Neuronal stem cell (in vitro differentiated cells): ENCODE measurements around the gene GDF7.

Experiments
- DNase-seq: peaks from one replicate; pipeline ENCODE4 v3.0.0-alpha.2; 2013; ENCODE audit warnings: low spot score
- H2AFZ ChIP-seq: one replicate; pipeline ENCODE4 v1.6.1; 2013; ENCODE audit warnings: mild to moderate bottlenecking, low read length, inconsistent platforms
- H2AK5ac ChIP-seq: 2 replicates; pipeline ENCODE4 v1.6.1; 2013; ENCODE audit warnings: low read depth, mild to moderate bottlenecking, inconsistent platforms, low read length, moderate library complexity, mixed read lengths
- H2BK120ac ChIP-seq: 2 replicates; pipeline ENCODE4 v1.6.1; 2013; ENCODE audit warnings: low read depth, mild to moderate bottlenecking, inconsistent platforms, low read length, moderate library complexity, mixed read lengths
- H2BK12ac ChIP-seq: one replicate; pipeline ENCODE4 v1.6.1; 2013; ENCODE audit warnings: low read length, inconsistent platforms
- H2BK15ac ChIP-seq: 2 replicates; pipeline ENCODE4 v1.6.1; 2013; ENCODE audit warnings: mild to moderate bottlenecking, low read length, inconsistent platforms, mixed read lengths
- H2BK5ac ChIP-seq: one replicate; pipeline ENCODE4 v1.6.1; 2013; ENCODE audit warnings: inconsistent platforms, mild to moderate bottlenecking, low read length, moderate library complexity
- H3K14ac ChIP-seq: one replicate; pipeline ENCODE4 v1.6.1; 2013; ENCODE audit warnings: low read length, inconsistent platforms
- H3K18ac ChIP-seq: 2 replicates; pipeline ENCODE4 v1.6.1; 2013; ENCODE audit warnings: low read length, inconsistent platforms
- H3K23ac ChIP-seq: 2 replicates; pipeline ENCODE4 v1.6.1; 2013; ENCODE audit warnings: low read depth, mild to moderate bottlenecking, mixed read lengths, low read length, inconsistent platforms; ENCODE audit not compliant: poor library complexity
- H3K27ac ChIP-seq: replicated peaks from 3 replicates; pipeline ENCODE4 v1.5.1; 2013; ENCODE audit warnings: low read length, inconsistent platforms
- H3K27me3 ChIP-seq, 3 experiments: 2 replicates each; pipeline ENCODE4 v1.6.1; 2013; ENCODE audit warnings: low read length in 3 of 3, mild to moderate bottlenecking in 2 of 3, inconsistent platforms in 1 of 3, low read depth in 1 of 3, mixed read lengths in 1 of 3, moderate library complexity in 1 of 3; ENCODE audit not compliant: control insufficient read depth in 3 of 3, insufficient read depth in 3 of 3
- H3K36me3 ChIP-seq, 2 donors: replicated peaks in 1 of 2; 2 replicates each; pipeline ENCODE4 v1.6.1; 2013; ENCODE audit warnings: low read length in 2 of 2; ENCODE audit not compliant: control insufficient read depth in 2 of 2, insufficient read depth in 2 of 2
- H3K4ac ChIP-seq: 2 replicates; pipeline ENCODE4 v1.6.1; 2013; ENCODE audit warnings: inconsistent platforms, mild to moderate bottlenecking, low read length, moderate library complexity
- H3K4me1 ChIP-seq, 2 donors: 1 replicate in 1 of 2; 2 replicates in 1 of 2; pipeline ENCODE4 v1.6.1; 2013; ENCODE audit warnings: low read length in 2 of 2, low read depth in 1 of 2; ENCODE audit not compliant: control insufficient read depth in 2 of 2, insufficient read depth in 1 of 2
- H3K4me2 ChIP-seq: one replicate; pipeline ENCODE4 v1.6.1; 2013; ENCODE audit warnings: mild to moderate bottlenecking, low read length, inconsistent platforms; ENCODE audit not compliant: insufficient read depth, poor library complexity, severe bottlenecking
- H3K4me3 ChIP-seq, 2 donors: 2 replicates each; pipeline ENCODE4 v1.5.1; 2013; ENCODE audit warnings: low read length in 2 of 2, mild to moderate bottlenecking in 2 of 2, inconsistent platforms in 1 of 2, moderate library complexity in 1 of 2
- H3K79me1 ChIP-seq: one replicate; pipeline ENCODE4 v1.6.1; 2013; ENCODE audit warnings: low read depth, mild to moderate bottlenecking, inconsistent platforms, low read length, moderate library complexity
- H3K9ac ChIP-seq: one replicate; pipeline ENCODE4 v1.6.1; 2013; ENCODE audit warnings: mild to moderate bottlenecking, low read depth, low read length, inconsistent platforms; ENCODE audit not compliant: poor library complexity
- H3K9me3 ChIP-seq, 2 donors: replicated peaks in 1 of 2; 2 replicates each; pipeline versions ENCODE3 to v1.6.1; 2013; ENCODE audit warnings: low read length in 2 of 2, mild to moderate bottlenecking in 2 of 2, inconsistent platforms in 1 of 2, low read depth in 1 of 2, mixed read lengths in 1 of 2, moderate library complexity in 1 of 2; ENCODE audit not compliant: control insufficient read depth in 2 of 2, insufficient read depth in 1 of 2
- H4K8ac ChIP-seq: one replicate; pipeline ENCODE4 v1.6.1; 2013; ENCODE audit warnings: low read depth, mild to moderate bottlenecking, inconsistent platforms, low read length, moderate library complexity
- H4K91ac ChIP-seq: one replicate; pipeline ENCODE4 v1.6.1; 2013; ENCODE audit warnings: low read length, low read depth, mild to moderate bottlenecking, inconsistent platforms; ENCODE audit not compliant: poor library complexity
- WGBS, 2 donors: extraction: QIAGEN DNeasy Blood & Tissue Kit; methylation state at CpG; one replicate each; pipeline ENCODE4 v1.1.7; 2013; ENCODE audit warnings: missing lambda C conversion rate in 2 of 2, mixed read lengths in 1 of 2; ENCODE audit not compliant: insufficient read length in 2 of 2, insufficient replicate concordance in 1 of 2; ENCODE audit errors: extremely low coverage in 2 of 2; 5-methylcytosine and 5-hydroxymethylcytosine counted together

The GDF7 gene

GRCh38 chr2:20682167-20682920 is 15.4 kb downstream of the GDF7 start:
- H3K4ac ChIP-seq, result no peak overlapping the region
- no CpG with 5 or more reads among the region's 7 CpGs for WGBS, 2 donors
- no peak for DNase-seq

GRCh38 chr2:20684581-20685063 is 17.7 kb downstream of the GDF7 start:
- Histone ChIP-seq H3K27me3 (no peaks in the 10 kb centered on the region), H3K14ac (no peak overlapping the region)

More at GRCh38 chr2:20682167-20682920, 15.4 kb downstream of the GDF7 start:
- H3K27me3 ChIP-seq, result no peaks in the 10 kb centered on the region
- H2AFZ ChIP-seq, result no peak overlapping the region
- H4K91ac ChIP-seq, result no peak overlapping the region
- H3K36me3 ChIP-seq, result peaks cover 5 to 86% of the 10 kb centered on the region in 2 donors
- H3K27ac ChIP-seq, result no peak overlapping the region
- no peak overlapping the region for H4K8ac ChIP-seq
- no peak overlapping the region for H3K4me3 ChIP-seq
- H3K9me3 ChIP-seq, result no peaks in the 10 kb centered on the region
- H3K23ac ChIP-seq, result no peak overlapping the region
- H3K79me1 ChIP-seq, result no peaks in the 10 kb centered on the region
- no peak overlapping the region for H2AK5ac ChIP-seq
- no peak overlapping the region for H2BK15ac ChIP-seq
- H2BK120ac ChIP-seq, result no peak overlapping the region
- H2BK5ac ChIP-seq, result no peak overlapping the region
- H3K4me1 ChIP-seq, result no peaks in the 10 kb centered on the region
- H3K9ac ChIP-seq, result no peak overlapping the region
- H3K18ac ChIP-seq, result no peak overlapping the region
- no peak overlapping the region for H2BK12ac ChIP-seq
- no peak overlapping the region for H3K14ac ChIP-seq
- H3K4me2 ChIP-seq, result no peak overlapping the region

GRCh38 chr2:20687260-20687832 is 20.4 kb downstream of the GDF7 start:
- no peak overlapping the region for H2AK5ac ChIP-seq
- H2BK15ac ChIP-seq, result no peak overlapping the region
- H4K8ac ChIP-seq, result no peak overlapping the region
- H3K9me3 ChIP-seq, result no peaks in the 10 kb centered on the region
- no peak overlapping the region for H3K4me3 ChIP-seq
- no peak overlapping the region for H3K9ac ChIP-seq
- H4K91ac ChIP-seq, result no peak overlapping the region
- no peak overlapping the region for H3K18ac ChIP-seq
- H3K79me1 ChIP-seq, result no peaks in the 10 kb centered on the region
- H2BK12ac ChIP-seq, result no peak overlapping the region
- DNase-seq, result no peak
- no peak overlapping the region for H3K27ac ChIP-seq
- H3K36me3 ChIP-seq, result peaks cover 8 to 81% of the 10 kb centered on the region in 2 donors
- no CpG with 5 or more reads among the region's 4 CpGs for WGBS, 2 donors
- no peak overlapping the region for H2BK5ac ChIP-seq
- no peak overlapping the region for H3K4me2 ChIP-seq
- H3K27me3 ChIP-seq, result no peaks in the 10 kb centered on the region
- H3K14ac ChIP-seq, result no peak overlapping the region
- H3K4ac ChIP-seq, result no peak overlapping the region
- H3K23ac ChIP-seq, result no peak overlapping the region
- no peak overlapping the region for H2AFZ ChIP-seq
- no peak overlapping the region for H2BK120ac ChIP-seq
- H3K4me1 ChIP-seq, result no peaks in the 10 kb centered on the region

More at GRCh38 chr2:20684581-20685063, 17.7 kb downstream of the GDF7 start:
- no peak overlapping the region for H3K4me2 ChIP-seq
- no peak overlapping the region for H2BK15ac ChIP-seq
- no peak overlapping the region for H4K8ac ChIP-seq
- no peak overlapping the region for H3K4me3 ChIP-seq
- no peak overlapping the region for H3K27ac ChIP-seq
- H2BK5ac ChIP-seq, result no peak overlapping the region
- H3K4me1 ChIP-seq, result no peaks in the 10 kb centered on the region
- H3K23ac ChIP-seq, result no peak overlapping the region
- H2AFZ ChIP-seq, result no peak overlapping the region
- no peak overlapping the region for H3K9ac ChIP-seq
- no peak overlapping the region for H3K18ac ChIP-seq
- H2BK12ac ChIP-seq, result no peak overlapping the region
- peaks cover 8 to 95% of the 10 kb centered on the region in 2 donors for H3K36me3 ChIP-seq
- no CpG with 5 or more reads among the region's 6 CpGs for WGBS, 2 donors
- H2BK120ac ChIP-seq, result no peak overlapping the region
- H3K4ac ChIP-seq, result no peak overlapping the region
- H3K9me3 ChIP-seq, result no peaks in the 10 kb centered on the region
- H4K91ac ChIP-seq, result no peak overlapping the region
- no peak overlapping the region for H2AK5ac ChIP-seq
- no peak for DNase-seq
- no peaks in the 10 kb centered on the region for H3K79me1 ChIP-seq
